ENCODE data around the gene GAPDH. TPM values are rescaled to one million over a fixed set of nuclear protein-coding genes. Genes with fewer than 3 reads are reported as not detected.

Gene GAPDH
- total and polyA plus RNA-seq, 12 donors = 1,734 to 4,338 (median 2,450) TPM

DNA sequence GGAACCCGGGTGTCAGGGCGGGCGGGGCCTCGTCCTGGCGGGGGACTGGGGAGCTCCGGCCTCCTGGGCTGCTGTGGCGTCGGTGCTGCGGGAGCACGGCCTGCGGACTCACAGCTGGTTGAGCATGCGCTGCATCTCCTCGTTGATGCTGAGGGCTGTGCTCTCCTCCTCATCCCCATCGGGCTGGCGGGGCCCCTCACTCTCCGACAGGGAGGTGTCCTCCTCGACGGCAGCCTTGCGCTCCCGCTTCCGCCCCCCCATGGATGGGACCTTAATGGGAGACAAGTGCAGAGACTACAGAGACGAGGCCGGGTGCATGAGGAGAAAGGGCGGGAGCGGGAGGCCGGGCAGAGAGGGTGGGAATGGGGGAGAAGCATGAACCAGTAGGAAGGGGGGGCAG lies 14.2 kb downstream of the GAPDH start:
- no peaks in the 10 kb centered on the region for H3K27me3 ChIP-seq
- no peaks in the 10 kb centered on the region for H3K9me3 ChIP-seq (replicated peaks in 1 of 3)
- no peak for DNase-seq
- peaks cover 36 to 57% of the 10 kb centered on the region in 2 donors for H3K4me1 ChIP-seq (replicated peaks in 1 of 2)
- H3K4me3 ChIP-seq = no peak overlapping the region
- peaks cover 0 to 48% of the 10 kb centered on the region in 2 donors for H3K36me3 ChIP-seq (replicated peaks in 1 of 2)
- intact Hi-C loops (cut with DNase I) = loop anchor here in 1 of 2 donors (10.0 kb wide), 1 partner anchor 224 kb away; no protein-coding TSS in a partner anchor
- no peak for TF ChIP-seq POLR2A (IDR thresholded peaks at IDR 0.05)
- TF ChIP-seq, protein P1, sequence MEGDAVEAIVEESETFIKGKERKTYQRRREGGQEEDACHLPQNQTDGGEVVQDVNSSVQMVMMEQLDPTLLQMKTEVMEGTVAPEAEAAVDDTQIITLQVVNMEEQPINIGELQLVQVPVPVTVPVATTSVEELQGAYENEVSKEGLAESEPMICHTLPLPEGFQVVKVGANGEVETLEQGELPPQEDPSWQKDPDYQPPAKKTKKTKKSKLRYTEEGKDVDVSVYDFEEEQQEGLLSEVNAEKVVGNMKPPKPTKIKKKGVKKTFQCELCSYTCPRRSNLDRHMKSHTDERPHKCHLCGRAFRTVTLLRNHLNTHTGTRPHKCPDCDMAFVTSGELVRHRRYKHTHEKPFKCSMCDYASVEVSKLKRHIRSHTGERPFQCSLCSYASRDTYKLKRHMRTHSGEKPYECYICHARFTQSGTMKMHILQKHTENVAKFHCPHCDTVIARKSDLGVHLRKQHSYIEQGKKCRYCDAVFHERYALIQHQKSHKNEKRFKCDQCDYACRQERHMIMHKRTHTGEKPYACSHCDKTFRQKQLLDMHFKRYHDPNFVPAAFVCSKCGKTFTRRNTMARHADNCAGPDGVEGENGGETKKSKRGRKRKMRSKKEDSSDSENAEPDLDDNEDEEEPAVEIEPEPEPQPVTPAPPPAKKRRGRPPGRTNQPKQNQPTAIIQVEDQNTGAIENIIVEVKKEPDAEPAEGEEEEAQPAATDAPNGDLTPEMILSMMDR (IDR thresholded peaks at IDR 0.05) = no peak
- H3K27ac ChIP-seq = peak overlapping the region in 2 of 5 donors; percentile 75 to 91
- 77 to 88% (median 83%) methylated on average over 13 to 26 of the region's 26 CpGs for WGBS, 4 donors

DNA sequence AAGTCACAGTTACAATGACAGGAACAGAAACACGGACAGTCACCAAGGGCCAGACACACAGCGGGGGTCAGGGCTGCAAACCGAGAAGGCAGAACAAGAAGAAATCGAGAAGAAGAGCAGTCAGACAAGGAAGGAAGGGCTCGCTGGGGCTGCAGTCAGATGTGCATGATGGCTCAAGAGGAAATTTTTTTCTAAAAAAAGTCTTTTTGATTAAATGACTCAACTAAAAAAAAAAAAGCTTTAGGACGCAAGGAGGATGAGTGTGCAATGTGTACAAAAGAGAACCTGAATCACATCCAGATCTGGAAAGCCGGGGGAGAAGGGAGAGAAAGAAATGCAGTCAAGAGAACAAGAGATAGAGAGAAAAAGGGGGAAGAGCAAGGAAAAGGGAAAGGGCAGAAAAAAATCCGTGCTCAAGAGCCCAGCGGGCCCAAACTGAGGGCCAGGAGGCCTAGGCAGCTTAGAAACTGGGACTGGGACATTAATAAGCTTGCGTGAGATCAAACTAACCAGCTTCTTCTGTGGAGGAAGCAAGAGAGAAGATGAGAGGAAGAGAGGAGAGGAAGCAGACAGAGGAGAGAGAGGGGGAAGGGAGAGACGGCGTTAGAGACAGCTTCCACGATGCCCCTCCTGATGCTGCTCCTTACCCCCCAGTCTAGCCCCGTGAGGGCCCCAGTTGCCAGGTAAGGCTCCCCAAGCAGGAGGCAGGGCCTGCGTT lies 14.8 kb downstream of the GAPDH start:
- WGBS, 4 donors = 63 to 76% (median 70%) methylated on average over 14 to 15 of the region's 15 CpGs
- H3K36me3 ChIP-seq (replicated peaks in 1 of 2) = peaks cover 0 to 48% of the 10 kb centered on the region in 2 donors
- intact Hi-C loops (cut with DNase I) = loop anchor here in 1 of 2 donors (10.0 kb wide), 1 partner anchor 224 kb away; no protein-coding TSS in a partner anchor
- H3K9me3 ChIP-seq (replicated peaks in 1 of 3) = no peaks in the 10 kb centered on the region
- TF ChIP-seq POLR2A (IDR thresholded peaks at IDR 0.05) = no peak
- TF ChIP-seq, protein P1 (IDR thresholded peaks at IDR 0.05) = no peak
- no peak overlapping the region for H3K4me3 ChIP-seq
- peaks cover 41 to 63% of the 10 kb centered on the region in 2 donors for H3K4me1 ChIP-seq (replicated peaks in 1 of 2)
- peak overlapping the region in 3 of 5 donors; percentile 26 to 92 (median 91) for H3K27ac ChIP-seq
- DNase-seq = peak in 2 of 7 donors; percentile 26 to 58
- H3K27me3 ChIP-seq = no peaks in the 10 kb centered on the region

DNA sequence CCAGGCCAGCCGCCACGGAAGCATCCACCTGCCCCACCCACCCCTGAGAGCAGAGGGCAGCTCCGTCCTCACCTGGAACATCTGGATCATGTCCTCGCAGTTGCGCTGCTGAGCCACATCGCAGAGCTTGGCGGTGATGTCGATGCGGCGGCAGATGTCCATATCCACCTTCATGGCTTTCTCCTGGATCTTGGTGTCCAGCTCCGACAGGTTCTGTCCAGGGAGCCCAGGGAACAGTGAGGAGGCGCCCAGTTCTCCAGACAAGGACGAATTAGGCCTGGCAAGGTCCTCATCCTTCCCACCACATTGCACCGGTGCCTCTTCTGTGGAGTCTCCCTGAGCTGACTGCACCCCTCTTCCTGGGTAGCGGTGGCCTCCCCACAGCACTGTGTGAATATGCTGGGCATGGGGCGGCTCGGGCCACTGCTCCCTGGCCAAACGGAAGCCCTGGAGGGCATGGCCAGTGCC lies 15.4 kb downstream of the GAPDH start:
- 88 to 94% (median 92%) methylated on average over 12 to 18 of the region's 18 CpGs for WGBS, 4 donors
- Histone ChIP-seq H3K27me3 (no peaks in the 10 kb centered on the region), H3K9me3 (replicated peaks in 1 of 3) (no peaks in the 10 kb centered on the region), H3K27ac (peak overlapping the region in 4 of 5 donors; percentile 2 to 92 (median 58)), H3K4me3 (no peak overlapping the region), H3K4me1 (replicated peaks in 1 of 2) (peaks cover 41 to 69% of the 10 kb centered on the region in 2 donors), H3K36me3 (replicated peaks in 1 of 2) (peaks cover 0 to 44% of the 10 kb centered on the region in 2 donors)
- intact Hi-C loops (cut with DNase I) = loop anchor here in 1 of 2 donors (10.0 kb wide), 1 partner anchor 225 kb away; no protein-coding TSS in a partner anchor
- no peak for TF ChIP-seq POLR2A (IDR thresholded peaks at IDR 0.05)
- no peak for DNase-seq

DNA sequence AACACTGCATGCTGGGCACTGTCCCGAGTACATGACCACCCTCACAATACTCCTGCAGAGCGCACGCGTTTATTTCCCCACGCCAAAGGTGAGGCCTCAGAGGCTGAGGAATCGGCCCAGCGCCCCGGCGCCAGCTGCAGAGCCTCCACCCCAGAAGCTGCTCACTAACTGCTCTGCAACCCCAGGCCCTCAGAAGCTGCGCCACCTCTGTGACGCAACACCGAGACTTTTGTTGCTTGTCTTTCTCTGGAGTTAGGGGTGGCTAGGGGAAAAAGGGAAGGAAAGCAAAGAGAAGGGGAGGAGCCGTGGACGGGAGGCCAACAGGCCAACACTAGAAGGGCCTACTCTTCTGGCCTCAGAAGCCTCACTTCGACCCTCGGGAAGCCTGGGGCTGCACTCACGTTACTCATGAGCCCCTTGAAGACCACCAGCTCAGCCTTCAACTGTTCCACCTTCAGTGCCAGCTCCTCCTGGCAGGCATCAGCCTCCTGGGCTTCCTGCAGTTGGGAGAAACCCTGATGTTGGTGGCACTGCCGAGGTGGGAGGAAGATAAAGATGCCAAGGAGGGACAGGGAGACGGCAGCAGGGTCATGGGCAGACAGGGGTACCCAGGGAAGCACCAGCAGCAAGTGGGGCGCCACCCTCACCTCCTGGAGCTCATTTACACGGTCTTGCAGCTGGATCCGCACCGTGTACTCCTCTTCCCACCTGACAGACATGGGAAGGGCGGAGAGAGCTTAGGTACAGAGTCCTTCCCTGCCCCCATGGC lies 16.2 kb downstream of the GAPDH start:
- H3K27ac ChIP-seq = peak overlapping the region in 4 of 5 donors; percentile 76 to 92 (median 90)
- H3K4me3 ChIP-seq = no peak overlapping the region

More for the DNA sequence above, 16.2 kb downstream of the GAPDH start:
- 76 to 83% (median 79%) methylated on average over 20 to 24 of the region's 24 CpGs for WGBS, 4 donors
- DNase-seq = peak in 3 of 7 donors; percentile 45 to 63 (median 47)
- TF ChIP-seq POLR2A (IDR thresholded peaks at IDR 0.05) = no peak
- TF ChIP-seq, protein P1 (IDR thresholded peaks at IDR 0.05) = no peak
- Histone ChIP-seq H3K36me3 (replicated peaks in 1 of 2) (peaks cover 0 to 41% of the 10 kb centered on the region in 2 donors), H3K4me1 (replicated peaks in 1 of 2) (peaks cover 48 to 72% of the 10 kb centered on the region in 2 donors), H3K9me3 (replicated peaks in 1 of 3) (no peaks in the 10 kb centered on the region), H3K27me3 (no peaks in the 10 kb centered on the region)
- intact Hi-C loops (cut with DNase I) = no loop called here
